ENCODE results near the gene SPDEF.

SPDEF gene

DNA sequence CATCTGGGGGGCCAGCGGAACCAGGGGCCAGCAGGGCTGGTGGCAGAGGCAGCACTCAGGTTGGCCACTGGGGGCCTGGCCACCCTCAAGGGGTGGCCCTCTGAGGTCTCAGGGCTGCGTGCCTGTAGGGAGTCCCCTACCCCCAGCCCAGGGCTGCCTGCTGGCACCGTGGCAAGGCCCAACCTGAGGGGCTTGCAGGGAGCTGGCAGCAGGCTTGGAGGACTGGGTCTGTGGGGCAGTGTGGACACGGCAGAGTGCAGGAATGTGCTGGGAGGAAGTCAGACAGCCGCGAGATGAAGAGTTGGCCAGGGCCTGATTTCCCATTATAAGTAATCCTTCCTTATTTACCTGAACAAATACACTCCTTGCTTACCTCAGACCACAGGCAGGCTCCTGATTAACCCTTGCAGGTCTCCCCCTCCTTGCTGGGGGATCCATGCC is at the start of gene SPDEF:
Gene SPDEF (minus strand): TSS at position 299 of the 441 bp plus-strand sequence. CDS start 11,874 bp downstream, outside the sequence.
- DNase-seq (ENCODE audit: low spot score), result no peak

DNA sequence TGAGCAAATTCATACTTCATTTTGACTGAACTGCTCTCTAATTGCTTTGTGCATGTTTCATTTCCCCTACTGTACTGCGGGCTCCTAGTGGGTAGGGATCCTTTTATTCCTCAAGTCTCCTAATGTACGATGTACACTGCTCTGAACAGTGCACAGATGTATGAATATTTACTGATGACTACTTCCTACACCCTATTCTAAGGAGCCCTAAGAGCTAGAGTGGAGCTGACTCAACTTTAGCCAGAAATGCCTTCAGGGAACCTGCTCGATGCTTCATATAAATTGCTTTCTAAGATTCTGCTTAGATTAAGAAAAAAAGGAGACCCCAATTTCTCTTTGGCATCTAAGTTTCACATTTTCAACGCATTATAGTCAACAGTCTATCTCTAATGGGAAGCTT is 47.6 kb upstream of the SPDEF start:
- no peak for DNase-seq (ENCODE audit: low spot score)

DNA sequence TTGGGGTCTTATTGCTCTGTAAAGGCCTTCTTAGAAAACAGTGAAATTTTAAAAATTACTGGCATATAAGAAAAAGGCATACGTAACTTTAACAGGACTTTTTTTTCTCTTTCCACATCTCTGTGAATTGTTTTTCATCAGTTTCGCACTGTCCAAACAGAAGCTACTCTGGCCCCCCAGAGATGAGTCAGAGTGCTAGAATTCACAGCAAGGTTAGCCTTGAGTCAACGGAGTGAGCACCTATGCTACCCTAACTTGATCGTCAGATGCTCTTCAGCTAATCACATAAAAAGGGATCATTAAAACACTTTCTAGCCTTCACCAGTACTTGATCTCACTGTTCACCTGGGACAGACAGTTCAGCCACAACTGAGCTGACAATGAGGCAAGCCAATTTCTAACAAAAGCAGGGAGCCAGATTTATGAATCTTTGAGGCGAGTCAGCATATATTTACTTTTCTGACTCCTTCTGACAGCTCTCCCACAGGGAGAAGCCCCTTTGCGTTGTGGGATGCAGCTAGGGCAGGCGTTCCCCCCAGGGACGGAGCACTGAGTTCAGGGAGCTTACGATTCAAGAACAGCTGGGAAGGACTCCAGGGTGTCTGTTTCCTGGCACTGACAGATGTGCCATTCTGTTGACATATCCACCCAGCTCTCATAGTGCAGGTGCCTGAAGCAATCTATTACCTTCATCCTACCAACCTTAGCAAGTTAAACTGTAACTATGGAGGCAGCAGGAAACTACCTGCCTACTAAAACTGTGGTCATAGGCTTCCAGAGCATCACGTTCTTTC is 46.4 kb upstream of the SPDEF start:
- no peak for DNase-seq (ENCODE audit: low spot score)

DNA sequence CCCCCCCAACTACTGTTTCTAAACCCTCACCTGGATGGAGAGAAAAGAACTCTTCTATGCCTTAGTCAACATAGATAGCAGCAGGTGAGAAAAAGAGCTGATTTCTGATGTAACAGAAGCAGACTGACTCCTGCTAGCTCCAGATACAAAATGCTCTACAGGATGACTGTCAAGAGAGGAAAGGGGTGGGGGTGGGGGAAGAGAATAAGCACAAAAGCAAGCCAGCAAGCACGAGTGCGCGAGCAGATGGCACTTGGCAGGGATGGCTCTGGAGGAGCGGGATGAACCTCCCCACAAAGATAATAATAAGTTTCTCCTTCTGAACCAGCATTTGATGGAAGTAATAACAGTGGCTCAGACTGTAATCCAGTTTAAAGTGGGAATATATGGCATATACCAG is 45.6 kb upstream of the SPDEF start:
- DNase-seq (ENCODE audit: low spot score), result no peak

DNA sequence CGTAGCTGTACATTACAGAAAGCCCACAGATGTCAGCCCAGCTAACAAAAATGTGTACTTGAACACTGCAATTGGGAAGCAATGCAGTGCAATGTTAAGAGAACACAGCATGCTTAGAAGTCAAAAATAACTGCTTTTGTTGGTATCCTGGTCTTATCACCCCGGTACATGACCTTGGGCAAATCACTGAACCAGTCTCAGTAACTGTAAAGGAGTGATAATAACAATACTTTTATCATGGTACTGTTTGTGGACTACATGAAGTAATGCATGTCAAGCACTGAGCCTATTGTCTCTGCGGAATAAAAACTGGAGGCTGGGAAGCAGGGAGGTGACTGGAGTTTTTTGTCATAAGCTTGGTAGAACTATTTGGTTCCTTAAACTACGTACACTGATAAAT is 44.7 kb upstream of the SPDEF start:
- no peak for DNase-seq (ENCODE audit: low spot score)

DNA sequence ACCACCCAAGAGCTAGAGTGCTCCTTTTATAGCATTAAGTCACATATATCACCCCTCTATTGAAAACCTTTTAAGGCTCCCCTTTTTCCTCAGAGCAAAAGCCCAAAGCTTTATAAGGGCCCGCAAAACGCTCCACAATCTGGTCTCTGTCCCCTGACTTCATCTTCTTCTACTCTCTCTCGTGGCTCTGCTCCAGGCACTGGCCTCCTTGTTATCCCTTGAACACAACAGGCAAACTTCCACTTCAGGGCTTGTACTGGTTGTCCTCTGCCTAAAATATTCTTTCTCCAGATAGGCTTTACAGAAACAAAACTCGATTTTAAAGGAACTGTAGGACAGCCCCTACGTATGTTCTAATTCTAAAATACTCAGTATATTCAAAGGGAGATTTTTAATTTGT is 44.0 kb upstream of the SPDEF start:
- DNase-seq (ENCODE audit: low spot score), result no peak

DNA sequence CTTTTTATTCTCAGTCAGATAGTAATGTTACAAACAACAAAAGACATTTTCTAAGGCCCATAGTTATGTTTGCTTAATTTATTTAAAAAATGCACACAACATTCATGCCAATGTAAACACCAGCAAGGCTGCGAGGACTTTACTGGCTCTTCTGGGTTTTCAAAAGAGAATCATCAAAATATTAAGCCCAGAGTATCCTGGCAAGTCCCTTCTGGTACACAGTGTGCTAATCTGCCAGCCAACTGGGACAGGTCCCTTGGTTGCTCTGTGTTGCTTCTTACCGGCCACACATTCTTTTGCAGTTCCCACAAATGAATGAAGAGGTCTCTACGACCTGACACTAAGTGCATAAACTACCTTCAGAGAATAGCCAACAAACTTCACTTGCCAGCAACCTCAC is 42.6 kb upstream of the SPDEF start:
- no peak for DNase-seq (ENCODE audit: low spot score)

DNA sequence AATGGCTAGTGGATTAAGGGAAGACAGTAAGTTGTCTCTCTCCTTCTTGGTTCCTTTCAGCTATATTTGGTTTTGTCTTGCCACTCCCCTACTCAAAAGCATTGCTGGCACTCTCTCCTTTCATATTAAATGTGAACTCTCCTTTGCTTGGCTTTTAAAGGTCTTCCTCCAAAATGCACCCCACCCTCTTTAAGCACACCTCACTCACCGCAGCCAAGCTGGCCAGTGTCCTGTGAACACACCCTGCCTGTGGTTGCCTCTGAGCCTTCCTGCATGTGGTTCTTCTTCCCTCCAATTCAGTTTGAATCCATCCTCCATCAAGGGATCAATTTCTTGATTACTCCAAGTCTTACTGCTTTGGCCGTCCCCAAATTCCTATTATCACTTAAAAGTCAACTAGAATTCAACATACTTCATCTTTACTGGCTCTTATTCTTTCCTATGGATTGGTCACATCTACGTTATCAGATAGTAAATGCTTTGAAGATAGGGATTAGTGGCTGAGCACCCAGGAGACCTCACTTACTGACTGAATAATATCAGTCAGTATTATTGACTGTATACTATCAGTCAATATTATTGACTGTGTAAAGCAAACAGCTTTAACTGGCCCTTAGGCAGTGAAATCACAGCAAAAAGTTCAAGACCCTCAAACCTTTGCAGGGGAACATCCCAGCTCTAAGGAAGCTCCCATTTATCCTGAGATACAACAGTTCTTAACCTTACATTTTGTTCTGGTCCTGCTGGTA is 41.6 kb upstream of the SPDEF start:
- no peak for DNase-seq (ENCODE audit: low spot score)

DNA sequence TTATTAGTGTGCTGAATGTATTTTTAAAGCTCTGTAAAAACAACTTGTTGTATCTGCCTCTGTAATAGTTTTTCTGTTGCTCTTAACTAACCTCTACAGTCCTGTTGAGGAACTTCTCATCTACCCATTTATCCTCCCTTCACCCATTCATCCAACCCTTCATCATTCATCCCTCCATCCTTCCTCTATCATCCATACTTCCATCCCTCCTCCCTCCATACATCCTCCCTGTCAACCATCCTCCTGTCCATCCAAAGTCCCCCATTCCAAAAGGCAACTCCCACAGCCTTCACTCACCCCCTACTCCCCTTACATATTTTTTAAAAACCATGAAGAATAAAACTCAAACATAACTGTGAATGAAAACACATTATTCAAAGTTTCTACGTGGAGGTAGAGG is 40.7 kb upstream of the SPDEF start:
- no peak for DNase-seq (ENCODE audit: low spot score)

DNA sequence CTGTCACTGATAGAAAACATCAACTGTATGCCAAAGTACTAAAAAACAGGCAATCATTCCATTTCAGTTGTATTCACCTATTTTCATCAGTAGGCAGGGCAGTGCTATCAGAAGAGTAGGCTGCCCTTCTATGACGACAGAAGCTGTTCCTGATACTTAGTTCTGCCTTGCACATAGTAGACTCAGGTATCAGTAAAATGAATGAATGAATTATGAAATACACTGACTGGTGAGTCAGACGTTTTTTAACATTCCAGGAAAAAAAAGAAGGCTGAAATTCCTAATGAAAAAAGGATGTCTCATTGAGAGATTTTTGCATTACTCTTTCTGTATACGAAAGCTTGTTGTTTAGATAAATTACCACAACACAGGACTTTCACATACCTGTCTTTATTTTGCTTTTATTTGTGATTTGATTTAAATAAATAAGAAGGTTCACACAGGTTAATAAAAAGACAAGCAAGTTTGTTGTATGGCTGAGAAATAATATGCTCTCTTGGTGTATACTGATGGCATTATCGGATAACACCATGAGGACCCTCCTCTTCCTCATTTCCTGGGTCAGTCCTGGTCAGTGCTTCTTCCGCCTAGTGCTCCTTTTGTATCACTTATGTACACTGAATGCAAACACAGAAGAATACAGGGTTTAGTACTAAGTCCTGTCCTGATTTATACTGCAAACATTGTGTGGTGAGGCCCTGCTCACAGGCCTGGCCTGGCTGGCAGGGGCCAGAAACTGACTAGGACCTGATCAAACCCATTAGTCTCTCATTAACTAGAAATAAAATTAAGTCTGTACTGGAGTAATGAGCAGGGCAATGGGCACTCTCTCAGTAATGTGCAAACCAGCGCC is 39.4 kb upstream of the SPDEF start:
- DNase-seq (ENCODE audit: low spot score), result no peak

DNA sequence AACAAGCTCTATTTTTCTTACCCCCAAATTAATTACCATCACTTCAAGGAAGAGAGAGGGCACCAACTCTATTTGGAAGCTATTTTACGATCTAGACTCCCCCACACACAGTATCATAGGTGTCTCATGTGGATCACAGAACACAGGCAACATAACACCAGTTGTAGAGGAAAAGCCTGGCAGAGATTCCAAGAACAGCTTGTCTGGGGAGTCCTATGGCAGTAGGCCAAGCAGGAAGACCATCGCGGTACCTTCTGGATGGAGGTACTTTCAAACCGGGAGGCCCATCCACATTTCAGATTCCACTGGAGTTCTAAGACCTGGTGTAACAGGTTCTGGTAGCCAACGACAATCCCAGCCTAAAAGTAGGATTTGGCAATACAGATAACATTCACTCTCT is 37.6 kb upstream of the SPDEF start:
- DNase-seq (ENCODE audit: low spot score), result no peak

DNA sequence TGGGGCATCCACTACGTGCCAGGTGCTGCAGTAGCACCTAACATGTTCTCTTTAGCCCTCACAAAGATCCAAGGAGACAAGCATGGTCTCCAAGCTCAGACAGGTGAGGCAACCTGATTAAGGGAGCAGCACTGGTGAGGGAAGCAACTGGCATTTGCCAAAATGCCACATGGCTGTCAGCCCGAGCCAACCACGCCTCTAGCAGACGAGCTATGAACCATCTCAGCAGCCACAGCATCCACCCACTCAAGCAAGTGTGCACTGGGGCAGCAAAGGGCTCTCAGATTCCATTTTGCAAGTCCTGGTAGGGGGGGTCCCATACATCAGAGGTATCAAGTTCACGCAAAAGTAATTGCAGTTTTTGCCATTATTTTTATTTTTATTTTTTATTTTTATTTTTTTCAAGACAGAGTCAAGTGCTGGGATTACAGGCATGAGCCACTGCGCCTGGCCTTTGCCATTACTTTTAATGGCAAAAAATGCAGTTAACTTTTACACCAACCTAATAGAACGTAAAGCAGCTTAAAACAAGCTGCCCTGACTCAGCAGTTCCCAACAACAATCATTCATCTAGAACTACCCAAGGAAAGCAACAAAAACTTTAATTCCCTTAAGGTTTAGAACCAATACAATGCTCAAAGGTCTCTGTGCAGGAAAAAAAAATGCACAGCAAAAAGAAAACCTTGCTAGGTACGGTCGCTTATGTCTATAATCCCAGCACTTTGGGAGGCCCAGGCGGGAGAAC is 36.3 kb upstream of the SPDEF start:
- DNase-seq (ENCODE audit: low spot score), result no peak

DNA sequence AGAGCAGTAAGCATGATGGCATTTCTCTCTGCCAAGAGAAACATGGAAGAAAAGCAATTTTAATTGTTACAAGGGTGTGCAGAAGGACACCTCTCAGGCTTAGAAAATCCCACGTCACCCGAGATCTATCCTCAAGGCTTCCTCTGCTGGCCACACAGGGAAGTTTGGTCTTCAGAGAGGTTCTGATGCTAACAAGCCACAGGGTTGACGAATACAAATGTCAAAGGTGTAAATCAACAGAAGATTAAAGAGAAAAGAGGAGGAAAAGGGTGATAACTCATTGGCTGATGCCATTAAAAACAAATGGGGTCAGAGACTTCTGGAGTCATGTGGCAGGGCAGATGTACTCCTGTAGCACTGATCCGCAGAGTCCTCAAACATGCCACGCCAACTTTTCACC is 33.6 kb upstream of the SPDEF start:
- DNase-seq (ENCODE audit: low spot score), result no peak

DNA sequence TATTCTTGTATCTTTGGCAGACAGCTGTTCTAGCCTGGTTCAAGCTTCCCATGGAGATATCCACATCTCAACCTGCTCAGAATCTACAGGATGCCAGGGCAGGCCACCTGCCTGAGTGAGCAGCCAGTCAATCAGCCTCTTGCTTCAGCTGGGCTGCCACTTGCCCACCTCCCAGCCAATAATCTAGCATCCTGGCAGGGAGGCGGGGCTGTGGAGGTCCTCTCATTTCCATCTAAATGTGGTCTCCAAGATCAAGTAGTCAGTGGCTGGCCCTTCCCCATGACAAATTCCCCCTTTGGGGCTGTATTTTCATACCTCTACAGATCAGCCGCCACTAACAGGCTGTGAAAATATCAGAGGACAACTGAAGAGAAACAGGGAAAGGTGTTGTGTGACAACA is 33.0 kb upstream of the SPDEF start:
- DNase-seq (ENCODE audit: low spot score), result no peak

DNA sequence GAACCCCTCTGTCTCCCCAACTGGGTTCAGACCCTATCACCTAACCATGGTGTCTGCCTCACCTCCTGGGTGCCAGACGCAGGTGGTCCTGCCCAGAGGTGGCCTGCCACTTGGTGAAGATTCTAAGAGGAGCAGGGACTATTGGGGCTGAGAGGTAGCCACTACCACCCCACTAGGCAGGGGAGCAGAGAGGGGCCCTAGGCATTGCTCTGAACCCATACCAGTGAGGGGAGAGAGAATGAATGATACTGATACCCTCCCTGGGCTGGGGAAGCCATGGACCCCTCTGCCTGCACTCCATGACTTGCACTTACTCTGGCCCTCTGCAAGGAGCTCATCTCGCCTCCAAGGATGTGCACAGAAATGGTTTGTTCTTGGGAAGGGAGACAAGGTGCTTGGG is 31.7 kb upstream of the SPDEF start:
- DNase-seq (ENCODE audit: low spot score), result no peak

DNA sequence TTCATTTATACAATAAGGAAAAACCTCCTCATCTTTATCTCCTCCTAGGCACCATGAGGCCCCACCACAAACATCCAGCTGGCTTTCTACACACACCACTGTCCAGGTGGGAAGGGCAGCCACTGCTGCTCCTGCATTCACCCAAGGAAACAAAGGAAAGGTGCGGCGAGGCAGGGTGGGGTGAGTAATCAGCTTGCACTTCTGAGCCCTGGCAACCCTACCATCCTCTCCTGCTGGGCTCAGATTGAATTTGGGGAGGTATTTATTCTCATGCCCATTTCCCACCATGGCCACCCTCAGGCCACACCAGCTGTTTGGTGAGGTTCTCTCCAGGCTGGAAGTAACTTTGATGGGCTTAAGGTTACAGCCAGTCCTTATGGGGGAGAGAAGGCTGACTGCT is 31.2 kb upstream of the SPDEF start:
- no peak for DNase-seq (ENCODE audit: low spot score)

DNA sequence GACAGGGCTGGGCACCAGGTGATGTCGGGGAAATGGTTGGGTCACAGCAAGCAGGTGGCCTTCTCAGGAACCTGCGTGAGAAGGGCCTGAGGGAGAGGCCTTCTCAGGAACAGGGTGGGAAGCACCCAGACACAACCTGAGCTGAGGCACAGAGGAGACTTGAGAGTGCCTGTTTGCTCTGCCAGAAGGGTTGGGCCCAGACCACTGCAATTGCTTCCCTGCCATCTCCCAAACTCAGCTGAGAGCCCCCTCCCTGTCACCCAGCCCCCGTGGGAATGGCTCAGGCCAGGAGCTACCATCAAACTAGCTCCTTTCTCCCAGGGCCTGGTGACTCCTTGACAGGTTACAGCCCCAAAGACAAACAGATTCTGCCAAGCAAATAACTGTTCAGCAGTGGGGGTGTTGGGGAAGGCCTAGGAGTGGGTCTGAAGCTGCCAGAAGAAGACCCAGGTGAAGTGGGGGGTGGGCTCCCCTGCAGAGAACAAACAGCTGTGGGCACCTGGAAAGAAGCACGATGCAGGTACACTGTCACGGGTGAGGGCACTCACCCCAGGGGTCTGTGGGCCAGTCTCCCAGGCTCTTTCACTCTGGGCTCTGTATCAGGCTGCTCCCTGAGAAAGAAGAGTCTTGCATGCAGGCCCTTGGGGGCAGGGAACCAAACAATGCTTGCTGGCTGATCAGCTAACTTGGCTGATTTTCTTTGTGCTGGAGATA is 30.4 kb upstream of the SPDEF start:
- no peak for DNase-seq (ENCODE audit: low spot score)

DNA sequence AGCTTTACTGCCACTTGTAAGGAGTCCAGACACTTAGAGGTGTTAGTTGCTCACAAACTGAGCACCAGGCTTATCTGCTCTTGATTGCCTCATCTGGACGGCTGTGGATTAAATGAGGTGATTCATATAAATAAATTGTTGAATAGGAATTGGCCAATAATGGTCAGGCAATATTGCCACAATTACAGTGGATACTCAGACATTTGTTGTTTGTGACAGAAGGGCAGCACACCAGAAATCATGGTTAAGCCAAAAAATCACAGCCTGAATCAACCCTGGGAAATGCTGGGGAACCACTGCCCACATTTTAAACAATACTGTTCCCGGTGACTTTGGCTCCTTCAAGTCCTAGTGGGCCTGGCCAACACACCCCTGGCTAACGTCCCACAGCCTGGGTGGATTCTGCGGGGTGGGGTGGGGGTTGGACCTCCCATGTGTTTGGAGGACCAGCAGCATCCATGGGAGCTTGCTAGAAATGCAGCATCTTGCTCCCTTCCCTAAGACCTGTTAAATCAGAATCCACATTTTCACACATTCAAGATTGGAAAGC is 29.5 kb upstream of the SPDEF start:
- no peak for DNase-seq (ENCODE audit: low spot score)

DNA sequence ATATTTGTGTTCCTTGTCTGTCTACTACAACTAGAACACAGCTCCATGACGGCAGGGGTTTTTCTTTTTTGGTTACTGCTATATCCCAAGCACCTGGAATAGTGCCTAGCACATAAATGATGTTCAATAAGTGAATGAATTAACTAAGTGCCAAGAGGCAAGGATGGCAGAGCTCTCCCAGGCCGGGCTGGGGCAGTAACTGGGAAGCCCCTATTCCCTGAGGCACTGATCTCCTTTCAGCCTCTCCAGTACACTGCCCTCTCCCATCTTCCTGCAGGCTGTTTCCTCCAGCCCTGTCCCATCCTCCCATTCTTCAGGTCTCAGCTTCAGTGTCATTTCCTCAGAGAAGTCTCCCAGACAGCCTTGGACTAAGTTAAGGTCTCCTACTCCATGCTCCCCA is 29.0 kb upstream of the SPDEF start:
- no peak for DNase-seq (ENCODE audit: low spot score)

DNA sequence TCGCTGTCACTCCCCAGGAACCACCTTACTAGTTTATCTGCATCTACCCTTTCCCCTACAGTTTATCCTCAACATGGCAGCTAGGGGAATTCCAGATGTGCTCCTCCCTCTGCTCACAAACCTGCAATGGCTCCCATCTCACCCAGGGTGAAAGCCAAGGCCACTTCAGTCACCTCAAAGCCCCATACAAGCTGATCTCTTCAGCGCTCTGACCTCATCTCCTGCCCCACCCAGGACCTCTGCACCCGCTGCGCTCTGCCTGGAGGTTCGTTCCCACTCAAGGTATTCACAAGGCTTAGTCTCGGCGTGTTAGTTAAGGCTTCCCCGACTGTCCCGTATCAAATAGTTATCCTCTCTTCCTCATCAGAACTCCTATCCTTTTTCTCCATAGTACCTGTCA is 28.6 kb upstream of the SPDEF start:
- DNase-seq (ENCODE audit: low spot score), result no peak
